WTC11 (cell line): ENCODE results near the gene VPS35L. TPM values are rescaled to one million over a fixed set of nuclear protein-coding genes. Genes with fewer than 3 reads are reported as not detected.

Experiments
- ATAC-seq: fragments of 200-7000 bp; cut with Tn5 transposase; 2 replicates; pipeline ENCODE4 v1.10.0; 2021; ENCODE audit warnings: mild to moderate bottlenecking, moderate library complexity
- CTCF ChIA-PET: fragments of 300-600 bp; sonication (Branson Sonifier 250); formaldehyde crosslinking; loops from one replicate; lab custom pipeline; 2021; ENCODE audit warnings: antibody characterized with exemption; lab: Charles Lee
- POLR2A ChIA-PET: fragments of 350-600 bp; sonication (Branson Sonifier 250); formaldehyde crosslinking; loops from one replicate; lab custom pipeline; 2021; ENCODE audit warnings: antibody characterized with exemption; lab: Charles Lee
- DNase-seq: peaks from one replicate; pipeline ENCODE4 v3.0.0; 2021; ENCODE audit warnings: low spot score
- H3K27ac Mint-ChIP-seq: 2 replicates; pipeline ENCODE4 v1.8.0; 2021; ENCODE audit warnings: mixed read lengths
- H3K27me3 Mint-ChIP-seq: 2 replicates; pipeline ENCODE4 v1.8.0; 2021; ENCODE audit warnings: low read depth, mild to moderate bottlenecking, moderate library complexity, mixed read lengths
- H3K36me3 Mint-ChIP-seq: 2 replicates; pipeline ENCODE4 v1.8.0; 2021; ENCODE audit warnings: mixed read lengths
- H3K4me1 Mint-ChIP-seq: 2 replicates; pipeline ENCODE4 v1.8.0; 2022; ENCODE audit warnings: mixed read lengths
- H3K4me3 Mint-ChIP-seq: 2 replicates; pipeline ENCODE4 v1.8.0; 2021; ENCODE audit warnings: mild to moderate bottlenecking, moderate library complexity, mixed read lengths
- H3K9me3 Mint-ChIP-seq: 2 replicates; pipeline ENCODE4 v1.8.0; 2021; ENCODE audit warnings: mixed read lengths
- ATF1 ChIP-seq: sonication (generic); formaldehyde crosslinking; IDR thresholded peaks from 2 replicates; pipeline ENCODE4 v1.8.1; 2023; ENCODE audit warnings: mild to moderate bottlenecking, moderate library complexity, missing genetic modification reagents
- EMX1 ChIP-seq: fragments of 250-450 bp; sonication (Bioruptor Pico); IDR thresholded peaks from 2 replicates; pipeline ENCODE4 v1.8.0; 2021; ENCODE audit warnings: mild to moderate bottlenecking
- FOXP1 ChIP-seq: sonication (generic); formaldehyde crosslinking; IDR thresholded peaks from 2 replicates; pipeline ENCODE4 v1.8.0; 2022; ENCODE audit warnings: missing genetic modification reagents, mild to moderate bottlenecking, moderate library complexity, borderline replicate concordance
- IRF2 ChIP-seq: sonication (generic); formaldehyde crosslinking; IDR thresholded peaks from 2 replicates; pipeline ENCODE4 v1.8.0; 2022; ENCODE audit warnings: low read depth, missing genetic modification reagents, borderline replicate concordance
- NR1H2 ChIP-seq: sonication (generic); formaldehyde crosslinking; IDR thresholded peaks from 2 replicates; pipeline ENCODE4 v1.9.0; 2021; ENCODE audit warnings: mild to moderate bottlenecking, moderate library complexity, missing genetic modification reagents
- SMAD3 ChIP-seq: sonication (generic); formaldehyde crosslinking; IDR thresholded peaks from 2 replicates; pipeline ENCODE4 v1.8.0; 2022; ENCODE audit warnings: missing genetic modification reagents, mild to moderate bottlenecking, borderline replicate concordance
- SMAD4 ChIP-seq: sonication (generic); formaldehyde crosslinking; IDR thresholded peaks from 2 replicates; pipeline ENCODE4 v1.8.0; 2022; ENCODE audit warnings: mild to moderate bottlenecking, missing genetic modification reagents
- SOX15 ChIP-seq: fragments of 250-450 bp; sonication (Bioruptor Pico); IDR thresholded peaks from 2 replicates; pipeline ENCODE4 v1.9.0; 2021; ENCODE audit warnings: mild to moderate bottlenecking
- TCF7 ChIP-seq: sonication (generic); formaldehyde crosslinking; IDR thresholded peaks from 2 replicates; pipeline ENCODE4 v1.8.0; 2022; ENCODE audit warnings: mild to moderate bottlenecking, low read depth, missing genetic modification reagents, moderate library complexity
- ZMAT4 ChIP-seq: fragments of 250-450 bp; sonication (Bioruptor Pico); IDR thresholded peaks from 2 replicates; pipeline ENCODE4 v1.9.0; 2021; ENCODE audit warnings: mild to moderate bottlenecking
- ZNF232 ChIP-seq: sonication (generic); formaldehyde crosslinking; IDR thresholded peaks from 2 replicates; pipeline ENCODE4 v1.8.0; 2022; ENCODE audit warnings: mild to moderate bottlenecking, missing genetic modification reagents
- ZNF281 ChIP-seq: sonication (generic); formaldehyde crosslinking; IDR thresholded peaks from 2 replicates; pipeline ENCODE4 v1.8.0; 2023; ENCODE audit warnings: mild to moderate bottlenecking, missing genetic modification reagents
- ZNF396 ChIP-seq: fragments of 250-450 bp; sonication (Bioruptor Pico); IDR thresholded peaks from 2 replicates; pipeline ENCODE4 v1.8.0; 2021; ENCODE audit warnings: mild to moderate bottlenecking, moderate library complexity, borderline replicate concordance
- total RNA-seq: library from RNA; stranded (reverse); gene quantifications from 3 replicates; pipeline ENCODE4 v1.2.3, GENCODE V29; 2021
- TF ChIP-seq, protein P1 (sequence below): fragments of 250-450 bp; sonication (Bioruptor Pico); IDR thresholded peaks from 2 replicates; pipeline ENCODE4 v1.9.0; 2021; ENCODE audit warnings: mild to moderate bottlenecking, borderline replicate concordance
- TF ChIP-seq, protein P2 (sequence below): sonication (generic); formaldehyde crosslinking; IDR thresholded peaks from 2 replicates; pipeline ENCODE4 v1.8.0; 2023; ENCODE audit warnings: missing genetic modification reagents
- TF ChIP-seq, protein P3 (sequence below): sonication (generic); formaldehyde crosslinking; IDR thresholded peaks from 2 replicates; pipeline ENCODE4 v1.8.1; 2023; ENCODE audit warnings: mild to moderate bottlenecking, moderate library complexity, missing genetic modification reagents

Gene VPS35L
- total RNA-seq, 1 experiment from 2014 or later: 59.7 TPM

- TF ChIP-seq, protein P1, sequence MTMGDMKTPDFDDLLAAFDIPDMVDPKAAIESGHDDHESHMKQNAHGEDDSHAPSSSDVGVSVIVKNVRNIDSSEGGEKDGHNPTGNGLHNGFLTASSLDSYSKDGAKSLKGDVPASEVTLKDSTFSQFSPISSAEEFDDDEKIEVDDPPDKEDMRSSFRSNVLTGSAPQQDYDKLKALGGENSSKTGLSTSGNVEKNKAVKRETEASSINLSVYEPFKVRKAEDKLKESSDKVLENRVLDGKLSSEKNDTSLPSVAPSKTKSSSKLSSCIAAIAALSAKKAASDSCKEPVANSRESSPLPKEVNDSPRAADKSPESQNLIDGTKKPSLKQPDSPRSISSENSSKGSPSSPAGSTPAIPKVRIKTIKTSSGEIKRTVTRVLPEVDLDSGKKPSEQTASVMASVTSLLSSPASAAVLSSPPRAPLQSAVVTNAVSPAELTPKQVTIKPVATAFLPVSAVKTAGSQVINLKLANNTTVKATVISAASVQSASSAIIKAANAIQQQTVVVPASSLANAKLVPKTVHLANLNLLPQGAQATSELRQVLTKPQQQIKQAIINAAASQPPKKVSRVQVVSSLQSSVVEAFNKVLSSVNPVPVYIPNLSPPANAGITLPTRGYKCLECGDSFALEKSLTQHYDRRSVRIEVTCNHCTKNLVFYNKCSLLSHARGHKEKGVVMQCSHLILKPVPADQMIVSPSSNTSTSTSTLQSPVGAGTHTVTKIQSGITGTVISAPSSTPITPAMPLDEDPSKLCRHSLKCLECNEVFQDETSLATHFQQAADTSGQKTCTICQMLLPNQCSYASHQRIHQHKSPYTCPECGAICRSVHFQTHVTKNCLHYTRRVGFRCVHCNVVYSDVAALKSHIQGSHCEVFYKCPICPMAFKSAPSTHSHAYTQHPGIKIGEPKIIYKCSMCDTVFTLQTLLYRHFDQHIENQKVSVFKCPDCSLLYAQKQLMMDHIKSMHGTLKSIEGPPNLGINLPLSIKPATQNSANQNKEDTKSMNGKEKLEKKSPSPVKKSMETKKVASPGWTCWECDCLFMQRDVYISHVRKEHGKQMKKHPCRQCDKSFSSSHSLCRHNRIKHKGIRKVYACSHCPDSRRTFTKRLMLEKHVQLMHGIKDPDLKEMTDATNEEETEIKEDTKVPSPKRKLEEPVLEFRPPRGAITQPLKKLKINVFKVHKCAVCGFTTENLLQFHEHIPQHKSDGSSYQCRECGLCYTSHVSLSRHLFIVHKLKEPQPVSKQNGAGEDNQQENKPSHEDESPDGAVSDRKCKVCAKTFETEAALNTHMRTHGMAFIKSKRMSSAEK (CRISPR knock-in tag): no peak
- TF ChIP-seq EMX1 (no peak), ZNF281 (CRISPR knock-in tag) (no peak), ZNF396 (CRISPR knock-in tag) (no peak), ZNF232 (CRISPR knock-in tag) (no peak), ATF1 (no peak), SMAD4 (CRISPR knock-in tag) (no peak), IRF2 (CRISPR knock-in tag) (no peak)
- TF ChIP-seq, protein P2, sequence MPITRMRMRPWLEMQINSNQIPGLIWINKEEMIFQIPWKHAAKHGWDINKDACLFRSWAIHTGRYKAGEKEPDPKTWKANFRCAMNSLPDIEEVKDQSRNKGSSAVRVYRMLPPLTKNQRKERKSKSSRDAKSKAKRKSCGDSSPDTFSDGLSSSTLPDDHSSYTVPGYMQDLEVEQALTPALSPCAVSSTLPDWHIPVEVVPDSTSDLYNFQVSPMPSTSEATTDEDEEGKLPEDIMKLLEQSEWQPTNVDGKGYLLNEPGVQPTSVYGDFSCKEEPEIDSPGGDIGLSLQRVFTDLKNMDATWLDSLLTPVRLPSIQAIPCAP (CRISPR knock-in tag): no peak
- TF ChIP-seq, protein P3, sequence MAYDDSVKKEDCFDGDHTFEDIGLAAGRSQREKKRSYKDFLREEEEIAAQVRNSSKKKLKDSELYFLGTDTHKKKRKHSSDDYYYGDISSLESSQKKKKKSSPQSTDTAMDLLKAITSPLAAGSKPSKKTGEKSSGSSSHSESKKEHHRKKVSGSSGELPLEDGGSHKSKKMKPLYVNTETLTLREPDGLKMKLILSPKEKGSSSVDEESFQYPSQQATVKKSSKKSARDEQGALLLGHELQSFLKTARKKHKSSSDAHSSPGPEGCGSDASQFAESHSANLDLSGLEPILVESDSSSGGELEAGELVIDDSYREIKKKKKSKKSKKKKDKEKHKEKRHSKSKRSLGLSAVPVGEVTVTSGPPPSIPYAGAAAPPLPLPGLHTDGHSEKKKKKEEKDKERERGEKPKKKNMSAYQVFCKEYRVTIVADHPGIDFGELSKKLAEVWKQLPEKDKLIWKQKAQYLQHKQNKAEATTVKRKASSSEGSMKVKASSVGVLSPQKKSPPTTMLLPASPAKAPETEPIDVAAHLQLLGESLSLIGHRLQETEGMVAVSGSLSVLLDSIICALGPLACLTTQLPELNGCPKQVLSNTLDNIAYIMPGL: no peak
Observed at GRCh38 chr16:19525385-19525723, 30.1 kb upstream of the VPS35L start (continued).

- Mint-ChIP-seq H3K27ac (no peak overlapping the region), H3K9me3 (no peaks in the 10 kb centered on the region)
- TF ChIP-seq SMAD3 (CRISPR knock-in tag): no peak
- no peak for TF ChIP-seq NR1H2
- no peak for TF ChIP-seq ZNF281 (CRISPR knock-in tag)
- no peak for TF ChIP-seq FOXP1 (CRISPR knock-in tag)
- no peak for TF ChIP-seq ZMAT4 (CRISPR knock-in tag)
- TF ChIP-seq SOX15 (CRISPR knock-in tag): no peak
- TF ChIP-seq TCF7: no peak
- TF ChIP-seq, all 79 proteins: peak for 0
- POLR2A ChIA-PET: no interaction called here
- CTCF ChIA-PET: no interaction called here
- DNase-seq (no peak), ATAC-seq (no peak)
- Mint-ChIP-seq H3K4me1 (peaks cover 30% of the 10 kb centered on the region), H3K36me3 (peaks cover 19% of the 10 kb centered on the region), H3K4me3 (no peak overlapping the region), H3K27me3 (no peaks in the 10 kb centered on the region)
Observed at GRCh38 chr16:19527161-19527560, 28.3 kb upstream of the VPS35L start.
